ENCODE measurements around the gene GMCL1. TPM values are rescaled to one million over a fixed set of nuclear protein-coding genes. Genes with fewer than 3 reads are reported as not detected.

Gene GMCL1
- total and polyA plus RNA-seq, 4 donors: 6.8 to 31.1 (median 10.8) TPM

- H3K9me3 ChIP-seq (ENCODE audit: control insufficient read depth in 4 of 4, insufficient read depth in 3 of 4, low read length in 3 of 4): no peaks in the 10 kb centered on the region
- no peaks in the 10 kb centered on the region for H3K27me3 ChIP-seq (ENCODE audit: control insufficient read depth in 3 of 3, insufficient read depth in 3 of 3, low read length in 2 of 3)
- H3K9ac ChIP-seq (ENCODE audit: insufficient read depth in 1 of 2, low read length in 2 of 2): no peak overlapping the region
- ATAC-seq (ENCODE audit: insufficient read depth, low FRiP score) (no peak), DNase-seq (no peak)
- WGBS, 2 donors: 49 to 67% methylated on average over 3 of the region's 3 CpGs
- peaks cover 2 to 8% (median 5%) of the 10 kb centered on the region in 4 donors for H3K36me3 ChIP-seq (ENCODE audit: control insufficient read depth in 4 of 4, insufficient read depth in 4 of 4, low read length in 4 of 4)
- TF ChIP-seq CTCF (IDR thresholded peaks at IDR 0.05; ENCODE audit: control extremely low read depth, extremely low read depth): no peak
- H3K4me1 ChIP-seq (ENCODE audit: control insufficient read depth in 5 of 5, insufficient read depth in 5 of 5, low read length in 5 of 5): peaks cover 0 to 1% (median 0%) of the 10 kb centered on the region in 5 donors
- no peak overlapping the region for H3K4me3 ChIP-seq
- H3K27ac ChIP-seq (ENCODE audit: low read depth in 1 of 2, low read length in 1 of 2): no peak overlapping the region
Observed at GRCh38 chr2:69926849-69927515, 97.5 kb downstream of the GMCL1 start.

Small RNA genes within 50 kb of the gene (small RNA-seq; reads per million reads assigned to genes)
- gene RPL23AP92 (ENCODE audit: low replicate concordance): not detected

Other genes starting within 250 kb of the GMCL1 start
- gene AAK1, start 185.9 kb upstream of the GMCL1 start, total RNA-seq: 10 to 100 TPM; 44.6 to 56.2 TPM
- 10 to 100 TPM in 1 of 2 donors, 1 to 10 TPM in 1; 10.0 to 10.1 TPM for gene AAK1, start 185.9 kb upstream of the GMCL1 start, polyA plus RNA-seq
- gene ANXA4, start 87.5 kb upstream of the GMCL1 start, total RNA-seq: 100 to 1,000 TPM in 1 of 2 donors, 10 to 100 TPM in 1; 88.3 to 170 TPM
- 10 to 100 TPM; 75.0 to 98.9 TPM for gene ANXA4, start 87.5 kb upstream of the GMCL1 start, polyA plus RNA-seq
- gene SNRNP27, start 64.3 kb downstream of the GMCL1 start, total RNA-seq: 10 to 100 TPM; 33.2 to 51.3 TPM
- 10 to 100 TPM; 32.0 to 38.9 TPM for gene SNRNP27, start 64.3 kb downstream of the GMCL1 start, polyA plus RNA-seq
- gene MXD1, start 85.4 kb downstream of the GMCL1 start, total RNA-seq: 10 to 100 TPM; 30.0 to 46.5 TPM
- 10 to 100 TPM in 1 of 2 donors, 1 to 10 TPM in 1; 4.0 to 63.7 TPM for gene MXD1, start 85.4 kb downstream of the GMCL1 start, polyA plus RNA-seq
- gene ASPRV1, start 132.0 kb downstream of the GMCL1 start, total RNA-seq: 1 to 10 TPM; 1.4 to 2.9 TPM
- gene ASPRV1, start 132.0 kb downstream of the GMCL1 start, polyA plus RNA-seq: 1 to 10 TPM in 1 of 2 donors, under 1 TPM in 1; 0.94 to 1.1 TPM

Data from lung (tissue), 13 donors.